HL-60 (cell line): Measurements from ENCODE around the gene ZSWIM4.
A peak's percentile ranks its signal among the peaks of the same experiment; 100 is the strongest.

Experiments
- DNase-seq, 2 experiments: peaks; one replicate each; pipeline ENCODE4 v3.0.0-alpha.2; 2010 to 2020; ENCODE audit warnings: low read depth in 1 of 2, low spot score in 1 of 2
- H3K27ac ChIP-seq: fragments of 250-450 bp; sonication (Bioruptor Pico); replicated peaks from 2 replicates; pipeline ENCODE4 v1.5.1; 2020; ENCODE audit warnings: mild to moderate bottlenecking, moderate library complexity
- H3K27me3 ChIP-seq: fragments of 250-450 bp; sonication (Bioruptor Pico); 2 replicates; pipeline ENCODE4 v1.5.1; 2021; ENCODE audit warnings: mild to moderate bottlenecking, moderate library complexity; ENCODE audit not compliant: insufficient read depth, poor library complexity, severe bottlenecking
- H3K4me3 ChIP-seq: replicated peaks from 2 replicates; pipeline ENCODE4 v1.5.1; 2011; ENCODE audit warnings: mild to moderate bottlenecking, control low read depth, low read length; ENCODE audit not compliant: insufficient read depth
- GABPA ChIP-seq: IDR thresholded peaks from 2 replicates; pipeline ENCODE4 v1.6.1; 2012; ENCODE audit warnings: low read depth
- POLR2AphosphoS5 ChIP-seq: IDR thresholded peaks from 2 replicates; pipeline ENCODE4 v1.6.1; 2012; ENCODE audit warnings: low read depth
- SPI1 ChIP-seq: IDR thresholded peaks from 2 replicates; pipeline ENCODE4 v1.6.1; 2012; ENCODE audit warnings: low read depth, mild to moderate bottlenecking, borderline replicate concordance
- TF ChIP-seq, protein P1 (sequence below): IDR thresholded peaks from one replicate; pipeline ENCODE4 v1.5.1; 2011; ENCODE audit warnings: low read length, control low read depth, inconsistent platforms; ENCODE audit not compliant: insufficient read depth
- TF ChIP-seq, protein P2 (sequence below): IDR thresholded peaks from 2 replicates; pipeline ENCODE4 v1.6.1; 2012; ENCODE audit warnings: low read depth; ENCODE audit not compliant: insufficient replicate concordance

ZSWIM4 gene

DNA sequence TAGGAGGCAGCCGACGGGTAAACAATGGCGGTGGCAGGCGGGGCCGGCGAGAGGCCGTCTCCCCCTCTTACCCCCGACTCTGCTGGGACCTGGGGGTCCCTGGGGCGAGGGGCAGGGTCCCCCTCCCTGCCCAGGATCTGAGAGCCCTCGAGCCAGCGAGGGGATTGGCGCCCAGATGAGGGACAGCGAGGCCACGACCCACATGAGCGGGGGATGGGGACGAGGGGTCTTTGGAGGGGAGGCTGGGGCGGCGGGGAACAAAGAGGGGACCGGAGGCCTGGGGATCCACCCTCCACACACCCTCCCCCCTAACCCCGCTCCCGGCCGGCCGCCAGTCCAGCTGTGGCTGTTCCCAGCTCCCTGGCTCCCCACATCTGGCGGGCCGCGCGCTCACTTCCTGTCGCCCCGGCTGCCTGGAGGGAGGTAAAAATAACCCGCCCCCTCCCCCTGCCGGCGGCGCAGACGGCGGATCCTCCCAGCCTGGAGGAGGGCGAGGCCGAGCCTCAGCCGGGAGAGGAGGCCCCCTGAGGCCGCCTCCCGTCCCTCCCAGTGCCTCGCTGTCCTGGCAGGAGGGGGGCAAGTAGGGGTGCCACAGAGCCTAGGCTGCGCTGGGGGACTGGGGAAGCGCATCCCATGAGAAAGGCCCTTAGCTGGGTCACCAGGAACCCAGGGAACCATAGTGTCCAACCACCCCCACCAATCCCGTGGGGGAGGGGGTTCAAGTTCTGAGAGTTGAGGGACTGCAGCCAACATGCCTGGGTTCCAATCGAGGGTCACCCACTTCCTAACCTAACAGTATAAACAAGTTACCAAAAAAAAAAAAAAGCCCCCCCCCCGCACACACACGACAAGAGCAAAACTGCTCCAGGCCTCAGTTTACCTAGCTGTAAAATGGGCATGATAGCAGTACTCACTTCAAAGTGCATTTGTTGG, 52.4 kb downstream of the ZSWIM4 start:
- H3K27ac ChIP-seq: peak overlapping the region; percentile 100
- peak overlapping the region; percentile 31 for H3K4me3 ChIP-seq
- peak; percentile 88 to 89 for DNase-seq
- H3K27me3 ChIP-seq: no peaks in the 10 kb centered on the region
- TF ChIP-seq, protein P1, sequence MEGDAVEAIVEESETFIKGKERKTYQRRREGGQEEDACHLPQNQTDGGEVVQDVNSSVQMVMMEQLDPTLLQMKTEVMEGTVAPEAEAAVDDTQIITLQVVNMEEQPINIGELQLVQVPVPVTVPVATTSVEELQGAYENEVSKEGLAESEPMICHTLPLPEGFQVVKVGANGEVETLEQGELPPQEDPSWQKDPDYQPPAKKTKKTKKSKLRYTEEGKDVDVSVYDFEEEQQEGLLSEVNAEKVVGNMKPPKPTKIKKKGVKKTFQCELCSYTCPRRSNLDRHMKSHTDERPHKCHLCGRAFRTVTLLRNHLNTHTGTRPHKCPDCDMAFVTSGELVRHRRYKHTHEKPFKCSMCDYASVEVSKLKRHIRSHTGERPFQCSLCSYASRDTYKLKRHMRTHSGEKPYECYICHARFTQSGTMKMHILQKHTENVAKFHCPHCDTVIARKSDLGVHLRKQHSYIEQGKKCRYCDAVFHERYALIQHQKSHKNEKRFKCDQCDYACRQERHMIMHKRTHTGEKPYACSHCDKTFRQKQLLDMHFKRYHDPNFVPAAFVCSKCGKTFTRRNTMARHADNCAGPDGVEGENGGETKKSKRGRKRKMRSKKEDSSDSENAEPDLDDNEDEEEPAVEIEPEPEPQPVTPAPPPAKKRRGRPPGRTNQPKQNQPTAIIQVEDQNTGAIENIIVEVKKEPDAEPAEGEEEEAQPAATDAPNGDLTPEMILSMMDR: no peak
- TF ChIP-seq SPI1 (peak; percentile 55; the same call in 1 of the 2 replicates), GABPA (peak; percentile 33; the same call in 1 of the 2 replicates), POLR2AphosphoS5 (peak; percentile 89)
- TF ChIP-seq, protein P2, sequence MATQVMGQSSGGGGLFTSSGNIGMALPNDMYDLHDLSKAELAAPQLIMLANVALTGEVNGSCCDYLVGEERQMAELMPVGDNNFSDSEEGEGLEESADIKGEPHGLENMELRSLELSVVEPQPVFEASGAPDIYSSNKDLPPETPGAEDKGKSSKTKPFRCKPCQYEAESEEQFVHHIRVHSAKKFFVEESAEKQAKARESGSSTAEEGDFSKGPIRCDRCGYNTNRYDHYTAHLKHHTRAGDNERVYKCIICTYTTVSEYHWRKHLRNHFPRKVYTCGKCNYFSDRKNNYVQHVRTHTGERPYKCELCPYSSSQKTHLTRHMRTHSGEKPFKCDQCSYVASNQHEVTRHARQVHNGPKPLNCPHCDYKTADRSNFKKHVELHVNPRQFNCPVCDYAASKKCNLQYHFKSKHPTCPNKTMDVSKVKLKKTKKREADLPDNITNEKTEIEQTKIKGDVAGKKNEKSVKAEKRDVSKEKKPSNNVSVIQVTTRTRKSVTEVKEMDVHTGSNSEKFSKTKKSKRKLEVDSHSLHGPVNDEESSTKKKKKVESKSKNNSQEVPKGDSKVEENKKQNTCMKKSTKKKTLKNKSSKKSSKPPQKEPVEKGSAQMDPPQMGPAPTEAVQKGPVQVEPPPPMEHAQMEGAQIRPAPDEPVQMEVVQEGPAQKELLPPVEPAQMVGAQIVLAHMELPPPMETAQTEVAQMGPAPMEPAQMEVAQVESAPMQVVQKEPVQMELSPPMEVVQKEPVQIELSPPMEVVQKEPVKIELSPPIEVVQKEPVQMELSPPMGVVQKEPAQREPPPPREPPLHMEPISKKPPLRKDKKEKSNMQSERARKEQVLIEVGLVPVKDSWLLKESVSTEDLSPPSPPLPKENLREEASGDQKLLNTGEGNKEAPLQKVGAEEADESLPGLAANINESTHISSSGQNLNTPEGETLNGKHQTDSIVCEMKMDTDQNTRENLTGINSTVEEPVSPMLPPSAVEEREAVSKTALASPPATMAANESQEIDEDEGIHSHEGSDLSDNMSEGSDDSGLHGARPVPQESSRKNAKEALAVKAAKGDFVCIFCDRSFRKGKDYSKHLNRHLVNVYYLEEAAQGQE: peak; percentile 3

DNA sequence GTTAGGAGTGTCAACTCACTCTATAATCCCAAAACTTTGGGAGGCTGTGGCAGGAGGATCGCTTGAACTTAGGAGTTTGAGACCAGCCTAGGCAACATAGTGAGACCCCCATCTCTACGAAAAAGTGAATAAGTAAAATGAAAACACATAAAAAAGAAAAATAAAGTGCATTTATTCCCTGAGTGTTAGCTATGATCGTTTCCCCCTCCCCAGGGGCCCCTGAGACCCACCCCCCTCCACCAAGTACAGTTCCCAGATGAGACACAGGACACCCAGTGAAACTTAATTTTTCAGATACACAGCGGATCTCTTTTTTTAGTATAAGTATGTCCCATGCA, 53.1 kb downstream of the ZSWIM4 start:
- TF ChIP-seq, protein P2: no peak
- TF ChIP-seq GABPA (no peak), SPI1 (no peak), POLR2AphosphoS5 (no peak)
- TF ChIP-seq, protein P1: no peak
- H3K4me3 ChIP-seq: no peak overlapping the region

DNA sequence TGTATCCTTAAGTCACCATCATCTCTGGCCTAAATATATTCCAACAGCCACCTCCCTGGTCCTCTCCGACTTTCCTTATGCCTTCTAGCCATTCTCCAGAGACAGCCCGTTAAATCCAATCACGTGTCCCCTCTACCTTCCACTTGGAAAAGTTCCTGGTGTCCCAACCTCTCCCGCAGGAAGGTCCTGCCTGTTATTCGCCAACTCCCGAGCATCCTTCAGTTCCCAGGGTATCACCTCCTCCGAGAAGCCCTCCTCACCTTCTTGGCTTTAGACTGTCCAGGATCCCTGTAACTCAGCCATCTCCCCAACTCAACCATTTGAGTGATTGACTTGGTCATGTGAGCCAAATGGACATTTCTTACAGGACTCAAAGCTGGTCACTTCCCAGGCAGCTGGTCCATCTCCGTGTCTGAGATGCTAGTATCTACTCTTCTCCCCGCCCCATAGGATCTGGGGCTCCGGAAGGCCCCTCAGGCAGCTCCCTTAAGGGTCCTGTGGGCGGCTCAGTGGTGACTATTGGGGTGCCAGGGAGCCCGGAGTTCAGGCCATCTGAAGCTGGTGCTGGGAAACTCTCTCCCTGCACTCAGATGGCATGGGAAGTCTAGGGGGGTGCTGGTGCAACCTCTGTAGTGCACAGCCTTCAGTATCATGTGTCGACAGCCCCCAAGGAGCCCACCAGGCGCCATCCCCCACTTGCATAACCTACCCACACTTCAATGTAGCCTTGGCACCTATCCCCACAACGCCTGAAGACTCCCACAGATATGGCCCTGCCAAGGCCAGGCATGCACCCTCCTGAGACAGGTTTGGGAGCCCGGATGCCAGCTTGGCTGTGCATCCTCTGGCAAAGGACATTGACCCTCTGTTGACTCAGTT, 53.8 kb downstream of the ZSWIM4 start:
- H3K27ac ChIP-seq: peak overlapping the region; percentile 5
- DNase-seq: no peak
- no peak for TF ChIP-seq POLR2AphosphoS5
- TF ChIP-seq, protein P2: no peak
- TF ChIP-seq SPI1: no peak
- TF ChIP-seq, protein P1: no peak
- TF ChIP-seq GABPA: no peak
- H3K4me3 ChIP-seq: no peak overlapping the region
- H3K27me3 ChIP-seq: no peaks in the 10 kb centered on the region

More for the DNA sequence above, 53.1 kb downstream of the ZSWIM4 start:
- H3K27me3 ChIP-seq: no peaks in the 10 kb centered on the region
- peak overlapping the region; percentile 100 for H3K27ac ChIP-seq
- DNase-seq: no peak
